Measurements from ENCODE around the gene MFN2.
"Not testable (repeated sequence)": the region's sequence is repeated elsewhere in the genome, so short reads cannot be mapped to it uniquely, and the experiment has no call there.

Gene MFN2

DNA sequence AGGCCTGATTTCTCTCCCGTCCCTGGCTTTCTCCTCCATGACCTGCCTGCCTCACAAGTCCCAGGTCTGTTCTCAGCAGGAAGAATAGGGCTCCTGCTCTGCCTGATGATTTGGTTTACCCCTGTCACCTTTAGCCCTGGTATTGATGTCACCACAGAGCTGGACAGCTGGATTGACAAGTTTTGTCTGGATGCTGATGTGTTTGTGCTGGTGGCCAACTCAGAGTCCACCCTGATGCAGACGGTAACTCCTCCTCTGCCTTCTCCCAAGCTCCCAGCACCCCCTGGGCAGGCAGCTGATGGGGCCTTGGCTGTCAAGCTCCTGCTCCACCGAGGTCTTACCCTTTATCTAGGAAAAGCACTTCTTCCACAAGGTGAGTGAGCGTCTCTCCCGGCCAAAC, 18.4 kb downstream of the MFN2 start:
- DNase-seq (ENCODE audit: low read depth in 3 of 3): no peak

DNA sequence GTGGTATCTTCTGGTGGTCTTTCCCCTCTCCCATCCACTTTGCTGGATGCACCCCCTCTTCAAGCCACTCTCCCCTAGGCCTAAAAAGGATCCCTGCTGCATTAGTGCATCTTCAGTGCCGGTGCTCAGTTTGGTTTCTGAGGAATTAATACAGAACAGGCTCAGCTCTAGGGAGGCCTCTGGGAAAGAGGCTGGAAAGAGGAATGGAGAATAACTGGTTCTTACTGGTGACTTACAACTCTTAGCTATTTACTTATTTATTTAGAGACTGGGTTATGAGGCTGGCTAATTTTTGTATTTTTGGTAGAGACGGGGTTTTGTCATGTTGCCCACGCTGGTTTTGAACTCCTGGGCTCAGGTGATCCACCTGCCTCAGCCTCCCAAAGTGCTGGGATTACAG, 19.0 kb downstream of the MFN2 start:
- DNase-seq (ENCODE audit: low read depth in 3 of 3): no peak

DNA sequence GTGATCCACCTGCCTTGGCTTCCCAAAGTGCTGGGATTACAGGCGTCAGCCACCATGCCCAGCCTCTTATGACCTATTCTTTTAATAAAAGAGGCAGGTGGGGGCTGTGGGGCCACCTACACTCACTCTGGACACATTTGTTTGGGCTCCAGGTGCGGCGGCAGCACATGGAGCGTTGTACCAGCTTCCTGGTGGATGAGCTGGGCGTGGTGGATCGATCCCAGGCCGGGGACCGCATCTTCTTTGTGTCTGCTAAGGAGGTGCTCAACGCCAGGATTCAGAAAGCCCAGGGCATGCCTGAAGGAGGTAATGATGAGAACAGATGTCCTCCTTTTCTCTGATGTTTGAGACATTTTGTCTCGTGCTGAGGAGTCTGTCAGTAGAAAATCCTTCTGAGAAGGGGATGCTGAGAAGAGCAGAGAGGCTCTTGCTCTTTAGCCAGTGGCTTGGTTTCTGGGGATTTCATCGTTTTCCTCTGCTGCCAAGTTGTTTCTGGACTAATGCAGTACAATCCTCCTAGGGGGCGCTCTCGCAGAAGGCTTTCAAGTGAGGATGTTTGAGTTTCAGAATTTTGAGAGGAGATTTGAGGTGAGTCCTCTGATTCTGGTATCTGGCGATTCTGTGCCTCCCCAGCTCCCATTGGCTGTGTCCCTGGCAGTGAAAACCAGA, 21.1 kb downstream of the MFN2 start:
- peak; percentile 24 to 56 (median 39) for DNase-seq (ENCODE audit: low read depth in 3 of 3)

DNA sequence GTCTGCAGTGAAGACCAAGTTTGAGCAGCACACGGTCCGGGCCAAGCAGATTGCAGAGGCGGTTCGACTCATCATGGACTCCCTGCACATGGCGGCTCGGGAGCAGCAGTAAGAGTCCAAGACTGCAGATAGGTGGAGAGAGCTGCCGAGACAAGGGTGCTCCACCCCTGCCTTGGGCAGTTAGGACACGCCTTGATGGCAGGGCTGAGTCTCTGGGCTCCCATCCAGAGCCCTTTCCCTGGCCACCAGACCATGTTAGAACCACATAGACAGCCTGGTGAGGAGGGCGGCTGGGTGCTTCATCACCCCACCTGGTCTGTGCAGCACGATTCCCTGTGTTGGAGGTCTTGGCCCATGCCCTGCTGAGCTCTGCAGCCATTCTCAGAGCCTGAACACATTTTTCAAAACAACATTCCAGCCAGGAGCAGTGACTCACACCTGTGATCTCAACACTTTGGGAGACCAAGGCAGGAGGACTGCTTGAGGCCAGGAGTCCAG, 21.8 kb downstream of the MFN2 start:
- DNase-seq (ENCODE audit: low read depth in 3 of 3): no peak

DNA sequence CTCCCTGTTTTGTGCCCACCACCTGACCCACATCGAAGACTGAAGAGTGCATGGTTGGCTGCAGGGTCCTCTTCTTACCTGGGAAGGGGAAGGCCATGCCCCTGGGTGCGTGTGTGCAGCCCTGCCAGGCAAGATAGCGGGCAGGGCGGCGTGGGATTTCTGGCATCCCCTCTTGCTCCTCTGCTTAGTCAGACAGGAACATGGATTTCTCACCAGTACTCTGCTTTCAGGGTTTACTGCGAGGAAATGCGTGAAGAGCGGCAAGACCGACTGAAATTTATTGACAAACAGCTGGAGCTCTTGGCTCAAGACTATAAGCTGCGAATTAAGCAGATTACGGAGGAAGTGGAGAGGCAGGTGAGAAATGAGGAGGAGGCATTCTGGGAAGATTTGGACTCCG, 23.5 kb downstream of the MFN2 start:
- no peak for DNase-seq (ENCODE audit: low read depth in 3 of 3)

DNA sequence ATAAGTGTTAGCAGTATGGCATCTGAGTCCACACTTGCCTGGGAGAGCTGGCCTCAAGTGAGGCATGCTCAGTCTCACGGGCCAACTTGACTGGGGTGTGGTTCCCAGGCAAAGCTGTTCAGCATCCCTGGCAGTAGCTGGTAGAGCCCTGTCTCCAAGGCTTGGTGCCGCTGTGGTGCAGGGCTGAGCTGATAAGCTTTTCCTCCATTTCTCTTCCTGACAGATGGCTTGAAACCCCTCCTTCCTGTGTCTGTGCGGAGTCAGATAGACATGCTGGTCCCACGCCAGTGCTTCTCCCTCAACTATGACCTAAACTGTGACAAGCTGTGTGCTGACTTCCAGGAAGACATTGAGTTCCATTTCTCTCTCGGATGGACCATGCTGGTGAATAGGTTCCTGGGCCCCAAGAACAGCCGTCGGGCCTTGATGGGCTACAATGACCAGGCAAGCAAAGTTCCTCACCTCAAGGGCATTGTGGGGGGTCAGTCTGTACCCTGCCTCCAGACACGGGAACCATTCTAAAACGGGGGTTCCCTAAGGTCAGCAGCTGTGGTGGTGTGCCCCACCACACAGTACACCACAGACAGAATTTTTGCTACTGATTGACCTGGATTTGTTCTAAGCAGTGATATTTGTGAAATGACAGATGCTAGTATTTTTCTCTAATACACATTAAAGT, 25.4 kb downstream of the MFN2 start:
- DNase-seq (ENCODE audit: low read depth in 3 of 3): no peak

DNA sequence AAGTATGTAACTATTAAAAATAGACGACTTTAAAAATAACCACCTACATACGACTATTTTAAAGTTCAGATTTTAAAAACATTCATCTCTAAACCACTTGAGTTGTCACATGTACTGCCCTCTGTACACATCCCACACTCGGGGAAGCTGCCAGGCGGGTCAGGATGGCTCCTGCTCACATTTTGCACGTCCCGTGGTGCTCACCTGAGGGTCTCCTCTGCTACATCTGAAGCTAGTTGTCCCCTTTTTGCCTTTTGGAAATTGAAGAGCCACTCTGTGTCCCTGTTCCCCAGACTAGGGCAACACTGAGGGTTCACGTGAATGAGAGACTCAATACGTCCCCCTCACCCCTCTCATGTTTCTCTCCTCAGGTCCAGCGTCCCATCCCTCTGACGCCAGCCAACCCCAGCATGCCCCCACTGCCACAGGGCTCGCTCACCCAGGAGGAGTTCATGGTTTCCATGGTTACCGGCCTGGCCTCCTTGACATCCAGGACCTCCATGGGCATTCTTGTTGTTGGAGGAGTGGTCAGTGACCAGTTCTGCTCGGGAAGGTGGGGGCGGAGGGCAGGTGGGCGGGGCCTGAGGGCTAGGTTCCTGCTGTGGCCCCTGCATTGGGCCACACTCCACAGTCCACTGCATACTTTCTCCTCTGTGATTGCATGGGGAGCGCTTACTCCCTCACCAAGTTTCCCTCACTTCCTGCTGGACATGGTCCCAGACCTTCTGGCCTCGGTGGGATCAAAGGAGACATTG, 26.1 kb downstream of the MFN2 start:
- DNase-seq (ENCODE audit: low read depth in 3 of 3): no peak

DNA sequence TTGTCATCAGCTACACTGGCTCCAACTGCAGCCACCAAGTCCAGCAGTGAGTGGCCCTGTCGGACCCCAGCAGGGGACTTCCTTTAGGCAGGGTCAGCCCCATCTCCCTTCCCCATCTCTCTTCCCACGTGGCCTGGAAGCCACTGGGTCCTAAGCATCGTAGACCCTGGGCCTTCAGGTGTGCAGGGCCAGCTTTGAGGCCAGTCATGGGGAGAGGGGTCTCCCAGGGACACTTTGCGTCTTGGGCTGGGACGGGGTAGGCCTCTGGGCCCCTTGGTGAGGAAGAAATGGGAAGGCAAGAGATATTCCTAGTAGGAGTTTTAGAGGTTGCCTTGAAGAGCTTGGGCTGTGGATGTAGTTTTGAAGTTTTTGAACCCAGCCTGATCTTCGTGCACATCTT, 27.0 kb downstream of the MFN2 start:
- DNase-seq (ENCODE audit: low read depth in 3 of 3): no peak

DNA sequence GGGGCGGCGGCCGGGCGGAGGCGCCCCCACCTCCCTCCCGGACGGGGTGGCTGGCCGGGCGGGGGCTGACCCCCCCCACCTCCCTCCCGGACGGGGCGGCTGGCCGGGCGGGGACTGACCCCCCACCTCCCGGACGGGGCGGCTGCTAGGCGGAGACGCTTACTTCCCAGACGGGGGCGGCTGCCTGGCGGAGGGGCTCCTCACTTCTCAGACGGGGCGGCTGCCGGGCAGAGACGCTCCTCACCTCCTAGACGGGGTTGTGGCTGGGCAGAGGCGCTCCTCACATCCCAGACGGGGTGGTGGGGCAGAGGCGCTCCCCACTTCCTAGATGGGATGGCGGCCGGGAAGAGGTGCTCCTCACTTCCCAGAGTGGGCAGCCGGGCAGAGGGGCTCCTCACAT, 28.1 kb downstream of the MFN2 start:
- DNase-seq (ENCODE audit: low read depth in 3 of 3): not testable (repeated sequence)

DNA sequence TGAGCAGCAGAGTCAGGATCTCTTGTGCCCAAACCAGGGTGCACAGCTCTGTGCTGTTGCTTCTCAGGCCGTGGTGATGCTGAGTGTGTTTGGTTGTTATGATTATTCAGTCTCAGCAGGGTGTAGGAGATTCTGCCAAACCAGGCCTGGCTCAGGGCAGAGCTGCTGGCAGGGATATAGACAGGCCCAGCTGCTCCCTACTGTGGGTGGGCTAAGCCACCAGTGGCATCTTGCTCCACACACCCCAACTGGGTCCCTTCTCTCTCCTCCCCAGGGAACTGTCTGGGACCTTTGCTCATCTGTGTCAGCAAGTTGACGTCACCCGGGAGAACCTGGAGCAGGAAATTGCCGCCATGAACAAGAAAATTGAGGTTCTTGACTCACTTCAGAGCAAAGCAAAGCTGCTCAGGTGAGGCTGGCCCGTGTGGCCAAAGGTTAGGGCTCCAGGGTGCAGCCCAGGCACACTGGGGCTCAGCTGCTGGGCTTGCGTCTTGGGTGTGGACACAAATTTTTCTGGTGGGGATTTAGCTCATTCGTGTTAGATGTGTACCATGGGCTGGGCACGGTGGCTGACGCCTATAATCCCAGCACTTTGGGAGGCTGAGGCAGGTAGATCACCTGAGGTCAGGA, 29.2 kb downstream of the MFN2 start:
- no peak for DNase-seq (ENCODE audit: low read depth in 3 of 3)

DNA sequence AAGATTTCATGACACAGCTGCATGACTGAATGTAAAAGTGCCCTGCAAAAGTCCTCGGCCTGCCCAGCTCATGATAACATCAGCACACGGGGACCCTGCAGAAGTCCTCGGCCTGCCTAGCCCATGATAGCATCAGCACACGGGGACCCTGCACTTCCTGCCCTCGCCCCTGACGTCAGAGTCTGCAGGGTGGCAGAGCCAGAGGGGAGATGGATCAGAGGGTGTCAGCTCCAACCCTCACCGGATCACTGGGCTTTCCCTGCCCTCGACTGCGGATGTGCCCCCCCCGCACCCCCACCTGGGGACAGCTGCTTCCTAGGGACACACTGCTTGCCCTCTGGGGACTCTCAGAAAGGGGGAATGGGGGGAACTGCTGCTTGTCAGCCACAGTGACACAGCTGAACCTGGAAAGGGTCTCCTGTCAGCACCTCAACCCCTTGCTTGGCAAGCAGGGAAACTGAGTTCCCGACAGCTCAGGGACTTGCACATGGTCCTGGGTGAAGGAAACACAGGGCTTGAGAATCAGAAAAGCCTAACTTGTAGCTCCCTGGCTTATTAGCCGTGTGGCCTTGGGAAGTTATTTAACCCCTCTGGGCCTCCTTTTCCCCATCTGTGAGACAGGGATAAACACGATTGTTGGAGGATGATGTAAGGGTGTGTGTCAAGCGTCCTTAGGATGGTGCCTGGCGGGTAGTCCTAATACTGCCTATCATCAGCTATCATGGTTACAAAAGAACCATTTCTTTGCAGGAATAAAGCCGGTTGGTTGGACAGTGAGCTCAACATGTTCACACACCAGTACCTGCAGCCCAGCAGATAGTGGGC, 30.7 kb downstream of the MFN2 start:
- no peak for DNase-seq (ENCODE audit: low read depth in 3 of 3)

DNA sequence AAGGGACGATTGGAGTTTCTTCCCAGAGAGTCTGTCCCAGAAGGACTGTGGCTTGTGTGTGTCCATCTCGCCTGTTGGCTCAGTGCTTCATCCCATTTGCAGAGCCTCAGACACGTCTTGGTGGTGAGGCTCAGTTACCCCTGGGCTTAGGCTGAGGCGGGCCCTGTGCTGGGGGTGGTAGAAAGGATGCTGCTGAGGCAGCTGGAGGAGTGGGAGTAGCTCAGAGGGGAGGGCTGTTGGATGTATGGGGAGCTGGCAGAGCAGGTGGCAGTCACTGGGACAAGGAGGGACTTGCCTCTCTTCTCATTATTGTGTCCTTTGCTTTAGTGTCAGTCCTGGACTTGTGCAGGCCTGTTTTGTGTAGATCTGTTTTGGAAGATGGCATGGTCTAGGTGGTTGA, 31.8 kb downstream of the MFN2 start:
- no peak for DNase-seq (ENCODE audit: low read depth in 3 of 3)

DNA sequence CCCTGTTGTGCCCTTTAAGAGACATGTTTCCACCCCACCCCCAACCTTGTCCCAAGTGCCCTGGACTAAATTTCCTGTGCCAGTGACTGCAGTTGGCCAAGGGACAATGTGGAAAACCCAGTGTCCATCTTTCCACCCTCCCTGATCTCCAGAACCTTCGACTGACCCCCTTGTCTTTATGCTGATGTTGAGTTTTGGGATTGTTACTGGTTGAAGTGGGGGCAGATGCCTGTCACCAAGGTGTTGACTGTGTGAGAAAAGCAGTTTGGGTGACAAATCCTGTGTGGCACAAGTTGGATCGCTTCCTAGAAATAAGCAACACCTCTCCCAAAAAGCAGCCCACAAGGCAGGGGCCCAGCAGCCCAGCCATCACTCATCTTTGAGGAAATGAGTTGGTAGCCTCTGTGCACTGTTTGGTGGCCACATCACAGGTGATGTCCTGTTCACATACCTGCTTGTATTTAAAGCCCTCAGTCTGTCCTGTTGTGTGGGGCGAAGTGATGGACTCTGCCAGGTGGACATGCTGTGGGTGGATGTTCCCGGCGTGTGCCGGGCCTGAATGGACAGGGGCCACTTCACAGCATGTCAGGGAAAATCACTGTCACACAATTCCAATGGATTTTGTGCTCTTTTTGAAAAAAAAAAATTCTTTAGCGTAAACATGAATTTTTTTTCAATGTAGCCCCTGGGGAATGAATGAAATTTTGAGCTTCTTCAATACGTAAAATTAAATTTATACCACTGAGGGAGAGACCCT, 32.5 kb downstream of the MFN2 start:
- DNase-seq (ENCODE audit: low read depth in 3 of 3): no peak

DNA sequence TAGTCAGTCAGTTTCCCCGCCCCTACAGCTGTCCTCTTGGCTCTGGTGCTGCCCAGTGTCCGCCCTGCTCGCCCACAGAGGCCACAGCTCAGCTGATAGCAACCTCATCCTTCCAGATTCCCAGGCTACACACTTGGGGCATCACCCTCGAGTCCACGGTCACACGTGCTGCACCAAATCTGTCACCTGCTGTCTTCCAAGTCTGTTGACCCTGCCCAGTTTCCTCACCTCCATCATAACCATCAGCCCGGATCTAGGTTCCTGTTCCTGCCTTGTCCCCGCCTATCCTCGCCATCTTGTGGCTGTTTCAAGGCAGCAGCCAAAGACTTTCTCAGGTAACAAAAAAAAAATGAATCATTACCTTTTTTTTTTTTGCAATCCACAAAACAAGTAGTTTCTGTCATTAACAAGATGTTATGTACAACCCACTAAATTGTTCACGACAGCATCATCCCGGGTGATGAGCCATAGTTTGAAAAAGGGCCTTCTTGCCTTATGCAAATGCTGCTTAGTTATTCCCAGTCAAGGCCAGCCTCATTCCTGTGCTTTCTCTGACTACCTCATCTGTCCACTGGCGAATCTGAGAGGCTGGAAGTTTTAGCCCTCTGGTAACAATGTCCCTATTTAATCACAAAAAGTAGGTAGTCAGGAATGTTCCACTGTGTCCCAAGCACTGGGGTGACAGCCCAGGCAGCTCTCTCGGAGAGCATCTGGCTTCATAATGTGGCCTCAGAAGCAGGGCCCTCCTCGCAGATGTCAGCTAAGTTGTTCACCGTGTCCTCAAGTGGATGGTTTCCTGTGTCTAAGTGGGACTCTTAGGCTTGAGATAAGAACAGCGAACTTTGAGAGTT, 34.1 kb downstream of the MFN2 start:
- peak in 1 of 3 donors; percentile 12 for DNase-seq (ENCODE audit: low read depth in 3 of 3)

DNA sequence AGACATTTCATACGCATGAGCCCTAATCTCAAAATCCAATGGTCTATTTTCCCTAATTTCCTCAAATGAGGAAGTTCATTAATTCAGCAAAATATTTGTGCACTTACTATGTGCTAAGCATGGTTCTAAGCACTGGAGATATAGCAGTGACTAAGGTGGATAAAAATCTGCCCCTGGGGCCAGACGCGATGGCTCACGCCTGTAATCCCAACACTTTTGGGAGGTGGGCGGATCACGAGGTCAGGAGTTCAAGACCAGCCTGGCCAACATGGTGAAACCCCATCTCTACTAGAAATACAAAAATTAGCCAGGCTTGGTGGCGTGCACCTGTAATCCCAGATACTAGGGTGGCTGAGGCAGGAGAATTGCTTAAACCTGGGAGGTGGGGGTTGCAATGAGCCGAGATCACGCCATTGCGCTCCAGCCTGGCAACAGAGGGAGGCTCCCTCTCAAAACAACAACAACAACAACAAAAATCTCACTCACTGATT, 34.8 kb downstream of the MFN2 start:
- DNase-seq (ENCODE audit: low read depth in 3 of 3): no peak

DNA sequence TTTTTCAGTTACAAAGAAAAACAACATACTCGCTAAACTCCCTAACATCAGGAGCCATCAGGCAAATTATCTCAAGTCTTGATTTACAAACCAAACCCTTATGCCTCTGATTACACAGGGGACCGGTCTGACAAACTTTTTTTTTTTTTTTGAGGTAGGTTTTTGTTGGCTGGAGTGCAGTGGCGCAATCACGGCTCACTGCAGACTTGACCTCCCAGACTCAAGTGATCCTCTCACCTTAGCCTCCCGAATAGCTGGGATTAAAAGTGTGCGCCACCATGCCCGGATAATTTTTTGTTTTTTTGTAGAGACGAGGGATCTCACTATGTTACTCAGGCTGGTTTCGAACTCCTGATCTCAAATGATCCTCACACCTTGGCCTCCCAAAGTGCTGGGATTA, 35.3 kb downstream of the MFN2 start:
- DNase-seq (ENCODE audit: low read depth in 3 of 3): no peak

DNA sequence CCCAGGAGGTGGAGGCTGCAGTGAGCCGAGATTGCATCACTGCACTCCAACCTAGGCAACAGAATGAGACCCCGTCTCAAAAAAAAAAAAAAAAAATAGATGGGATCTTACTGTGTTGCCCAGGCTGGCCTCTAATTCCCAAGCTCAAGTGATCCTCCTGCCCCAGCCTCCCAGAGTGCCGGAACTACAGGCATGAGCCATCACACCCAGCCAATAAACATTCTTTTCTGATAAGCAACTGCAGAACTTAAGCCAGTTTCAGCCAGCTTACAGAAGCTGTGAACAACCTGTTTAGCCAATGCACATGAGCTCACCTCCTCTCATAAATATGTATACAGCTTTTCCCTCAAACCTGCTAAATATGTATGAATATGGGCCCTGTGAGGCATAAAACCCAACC, 35.9 kb downstream of the MFN2 start:
- no peak for DNase-seq (ENCODE audit: low read depth in 3 of 3)

DNA sequence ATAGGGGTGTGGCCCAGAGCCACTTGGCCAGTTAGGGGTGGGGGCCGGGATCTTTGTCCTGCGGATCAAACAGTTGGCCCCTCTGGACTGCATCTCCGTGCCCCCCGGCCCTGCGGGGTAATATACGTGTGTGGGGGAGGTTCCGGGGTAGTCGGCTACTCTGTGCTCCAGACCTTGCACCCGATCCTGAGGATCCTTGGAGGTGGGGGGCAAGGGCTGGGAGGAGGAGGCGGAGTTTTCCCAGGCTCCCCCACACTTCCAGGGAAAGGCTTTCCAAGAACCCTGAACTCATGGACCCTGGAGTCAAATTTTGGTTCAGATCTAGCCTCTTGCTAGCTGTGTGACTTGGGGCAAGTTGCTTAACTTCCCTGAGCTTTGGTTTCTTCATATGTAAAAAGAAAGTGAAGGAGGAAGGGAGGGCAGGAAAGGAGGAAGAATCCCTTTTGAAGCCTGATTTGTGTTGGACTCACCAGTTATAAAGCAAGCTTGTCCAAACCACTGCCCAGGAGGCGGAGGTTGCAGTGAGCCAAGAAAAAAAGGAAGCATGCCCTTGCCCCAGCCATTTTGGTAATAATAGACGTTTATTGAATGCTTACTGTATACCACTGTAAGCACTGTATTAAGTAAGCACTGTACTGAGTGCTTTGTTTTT, 39.7 kb downstream of the MFN2 start:
- DNase-seq (ENCODE audit: low read depth in 3 of 3): no peak

DNA sequence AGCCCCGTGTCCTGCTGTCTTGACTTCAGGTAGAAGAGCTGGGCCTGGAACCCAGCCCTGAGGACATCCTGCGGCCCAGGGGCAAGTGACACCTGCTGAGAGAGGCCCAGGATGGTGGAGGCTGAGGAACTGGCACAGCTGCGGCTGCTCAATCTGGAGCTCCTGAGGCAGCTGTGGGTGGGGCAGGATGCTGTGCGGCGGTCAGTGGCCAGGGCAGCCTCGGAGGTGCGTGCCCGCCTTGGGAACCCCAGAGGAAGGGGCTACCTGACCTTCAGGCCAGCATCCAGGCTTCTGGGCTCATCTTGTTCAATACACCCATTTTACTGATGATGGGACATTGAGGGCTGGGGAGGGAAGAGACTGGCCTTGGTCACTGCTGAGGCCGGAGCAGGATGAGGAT, 41.4 kb downstream of the MFN2 start:
- no peak for DNase-seq (ENCODE audit: low read depth in 3 of 3)

All from stimulated activated CD4-positive, alpha-beta T cell treated with anti-CD3 and anti-CD28 coated beads, TNF-alpha, amount 100 ng/mL, for 48 hours (primary cell).